ENCODE measurements around the gene GTPBP4.

DNA sequence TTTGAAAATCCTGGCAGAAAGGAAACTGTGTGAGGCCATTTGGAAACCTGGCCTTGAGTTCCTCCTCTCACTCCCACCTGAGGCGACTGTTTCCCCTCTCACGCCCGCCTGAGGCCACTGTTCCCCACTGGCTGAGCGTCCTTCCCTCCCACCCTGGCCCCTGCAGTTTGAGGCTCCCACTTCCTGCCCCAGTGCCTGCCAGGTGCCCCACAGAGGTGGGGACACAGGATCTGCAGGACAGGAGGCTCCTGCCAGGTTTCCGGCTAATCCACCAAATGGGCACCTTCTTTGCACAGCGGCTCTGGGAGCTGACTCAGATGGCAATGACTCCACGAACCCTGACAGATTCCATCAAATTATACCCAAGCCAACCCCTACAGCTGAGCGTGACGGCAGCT is 32.4 kb upstream of the GTPBP4 start:
- TF ChIP-seq, protein P1, sequence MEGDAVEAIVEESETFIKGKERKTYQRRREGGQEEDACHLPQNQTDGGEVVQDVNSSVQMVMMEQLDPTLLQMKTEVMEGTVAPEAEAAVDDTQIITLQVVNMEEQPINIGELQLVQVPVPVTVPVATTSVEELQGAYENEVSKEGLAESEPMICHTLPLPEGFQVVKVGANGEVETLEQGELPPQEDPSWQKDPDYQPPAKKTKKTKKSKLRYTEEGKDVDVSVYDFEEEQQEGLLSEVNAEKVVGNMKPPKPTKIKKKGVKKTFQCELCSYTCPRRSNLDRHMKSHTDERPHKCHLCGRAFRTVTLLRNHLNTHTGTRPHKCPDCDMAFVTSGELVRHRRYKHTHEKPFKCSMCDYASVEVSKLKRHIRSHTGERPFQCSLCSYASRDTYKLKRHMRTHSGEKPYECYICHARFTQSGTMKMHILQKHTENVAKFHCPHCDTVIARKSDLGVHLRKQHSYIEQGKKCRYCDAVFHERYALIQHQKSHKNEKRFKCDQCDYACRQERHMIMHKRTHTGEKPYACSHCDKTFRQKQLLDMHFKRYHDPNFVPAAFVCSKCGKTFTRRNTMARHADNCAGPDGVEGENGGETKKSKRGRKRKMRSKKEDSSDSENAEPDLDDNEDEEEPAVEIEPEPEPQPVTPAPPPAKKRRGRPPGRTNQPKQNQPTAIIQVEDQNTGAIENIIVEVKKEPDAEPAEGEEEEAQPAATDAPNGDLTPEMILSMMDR (IDR thresholded peaks at IDR 0.05): no peak
- TF ChIP-seq POLR2A (IDR thresholded peaks at IDR 0.05): no peak
